GM23338 (cell line): Measurements from ENCODE around the gene FAM162A. TPM values are rescaled to one million over a fixed set of nuclear protein-coding genes. Genes with fewer than 3 reads are reported as not detected.

Source experiments
- ATAC-seq: fragments of 200-7000 bp; cut with Tn5 transposase; 3 replicates; pipeline ENCODE4 v1.9.1; 2020
- DNase-seq: peaks from one replicate; pipeline ENCODE4 v3.0.0-alpha.2; 2015; ENCODE audit warnings: low spot score
- H2AFZ ChIP-seq: fragments of 200-600 bp; sonication (generic); 2 replicates; pipeline ENCODE4 v1.8.0; 2016; ENCODE audit warnings: antibody characterized with exemption, mild to moderate bottlenecking, moderate library complexity
- H3F3A ChIP-seq: fragments of 200-600 bp; sonication (generic); replicated peaks from 2 replicates; pipeline ENCODE4 v1.8.0; 2017; ENCODE audit warnings: antibody characterized with exemption, mixed run types, low read depth
- H3K27ac ChIP-seq: fragments of 200-600 bp; sonication (generic); 2 replicates; pipeline ENCODE4 v1.6.1; 2016; ENCODE audit warnings: low read depth
- H3K27me3 ChIP-seq: fragments of 200-600 bp; sonication (generic); 2 replicates; pipeline ENCODE4 v1.8.0; 2016; ENCODE audit warnings: mild to moderate bottlenecking, mixed run types, moderate library complexity; ENCODE audit not compliant: insufficient read depth
- H3K36me3 ChIP-seq: fragments of 200-600 bp; sonication (generic); 2 replicates; pipeline ENCODE4 v1.8.0; 2016; ENCODE audit warnings: mild to moderate bottlenecking; ENCODE audit not compliant: insufficient read depth
- H3K4me1 ChIP-seq: fragments of 200-600 bp; sonication (generic); 2 replicates; pipeline ENCODE4 v1.8.0; 2016; ENCODE audit warnings: mild to moderate bottlenecking, moderate library complexity; ENCODE audit not compliant: insufficient read depth
- H3K4me2 ChIP-seq: fragments of 200-600 bp; sonication (generic); 2 replicates; pipeline ENCODE4 v1.7.1; 2017; ENCODE audit warnings: mixed run types
- H3K4me3 ChIP-seq: fragments of 200-600 bp; sonication (generic); 2 replicates; pipeline ENCODE4 v1.6.1; 2016; ENCODE audit warnings: mixed run types
- H3K79me2 ChIP-seq: fragments of 200-600 bp; sonication (generic); replicated peaks from 2 replicates; pipeline ENCODE4 v1.8.0; 2017; ENCODE audit warnings: mild to moderate bottlenecking; ENCODE audit not compliant: insufficient read depth
- H3K9me2 ChIP-seq: fragments of 200-600 bp; sonication (generic); 2 replicates; pipeline ENCODE4 v1.8.0; 2017; ENCODE audit not compliant: insufficient read depth
- H4K20me1 ChIP-seq: fragments of 200-600 bp; sonication (generic); replicated peaks from 2 replicates; pipeline ENCODE4 v1.8.0; 2017; ENCODE audit warnings: mild to moderate bottlenecking; ENCODE audit not compliant: insufficient read depth
- H3K27ac Mint-ChIP-seq: 2 replicates; pipeline ENCODE4 v1.8.0; 2020; ENCODE audit warnings: inconsistent platforms, mild to moderate bottlenecking, moderate library complexity, mixed read lengths
- H3K27me3 Mint-ChIP-seq: 3 replicates; pipeline ENCODE4 v1.8.0; 2022; ENCODE audit warnings: low read depth, mild to moderate bottlenecking, moderate library complexity, mixed read lengths, inconsistent platforms; ENCODE audit not compliant: insufficient read depth, poor library complexity
- H3K36me3 Mint-ChIP-seq: 3 replicates; pipeline ENCODE4 v1.8.0; 2021; ENCODE audit warnings: low read depth, mild to moderate bottlenecking, inconsistent platforms, moderate library complexity, mixed read lengths
- H3K4me1 Mint-ChIP-seq: 3 replicates; pipeline ENCODE4 v1.8.0; 2020; ENCODE audit warnings: mild to moderate bottlenecking, inconsistent platforms, mixed read lengths
- H3K4me3 Mint-ChIP-seq: 3 replicates; pipeline ENCODE4 v1.8.0; 2021; ENCODE audit warnings: moderate library complexity, mild to moderate bottlenecking, inconsistent platforms, mixed read lengths
- H3K9me3 Mint-ChIP-seq: 3 replicates; pipeline ENCODE4 v1.8.0; 2020; ENCODE audit warnings: moderate library complexity, mild to moderate bottlenecking, inconsistent platforms, mixed read lengths
- CREB1 ChIP-seq: fragments of 250-450 bp; sonication (Bioruptor Pico); IDR thresholded peaks from 2 replicates; pipeline ENCODE4 v1.5.0; 2020; ENCODE audit warnings: low read depth, mild to moderate bottlenecking, moderate library complexity
- ETS1 ChIP-seq: IDR thresholded peaks from 2 replicates; pipeline ENCODE4 v1.6.1; 2016; ENCODE audit warnings: antibody characterized with exemption
- EZH2phosphoT487 ChIP-seq: fragments of 200-600 bp; sonication (generic); IDR thresholded peaks from one replicate; pipeline ENCODE4 v1.8.1; 2018; ENCODE audit warnings: antibody characterized with exemption; ENCODE audit not compliant: unreplicated experiment
- JUNB ChIP-seq: IDR thresholded peaks from one replicate; pipeline ENCODE4 v1.6.1; 2016; ENCODE audit warnings: antibody characterized with exemption; ENCODE audit not compliant: unreplicated experiment
- NANOG ChIP-seq: IDR thresholded peaks from 2 replicates; pipeline ENCODE4 v1.6.1; 2016; ENCODE audit warnings: antibody characterized with exemption, borderline replicate concordance
- POLR2AphosphoS5 ChIP-seq: IDR thresholded peaks from 2 replicates; pipeline ENCODE4 v1.6.1; 2016; ENCODE audit warnings: antibody characterized with exemption, low read depth
- REST ChIP-seq: IDR thresholded peaks from one replicate; pipeline ENCODE4 v1.6.1; 2018; ENCODE audit warnings: antibody characterized with exemption; ENCODE audit not compliant: unreplicated experiment
- STAT1 ChIP-seq: IDR thresholded peaks from one replicate; pipeline ENCODE4 v1.6.1; 2016; ENCODE audit warnings: antibody characterized with exemption; ENCODE audit not compliant: unreplicated experiment
- ZNF331 ChIP-seq: fragments of 250-450 bp; sonication (Bioruptor Pico); IDR thresholded peaks from 2 replicates; pipeline ENCODE4 v1.5.0; 2020; ENCODE audit warnings: low read depth, mild to moderate bottlenecking, moderate library complexity
- polyA plus RNA-seq: library from polyadenylated mRNA; unstranded; fragments of >200 nt; fragmentation: Nextera tagmentation; extraction: Ambion mirVana; gene quantifications from 2 replicates; pipeline ENCODE4 v1.2.1, GENCODE V29; 2016
- total RNA-seq: library from RNA; depleted of rRNA; stranded (reverse); fragments of >200 nt; shearing (Covaris generic); gene quantifications from 2 replicates; pipeline ENCODE4 v1.2.3, GENCODE V29; 2014

The FAM162A gene
- total and polyA plus RNA-seq, 2 experiments from 2014 or later = 35.9 to 234 TPM

GRCh38 chr3:122396511-122396910 lies 12.5 kb downstream of the FAM162A start:
- H3K36me3 ChIP-seq = no peaks in the 10 kb centered on the region
- H3K4me1 Mint-ChIP-seq = peaks cover 6% of the 10 kb centered on the region
- H3K27me3 Mint-ChIP-seq = no peaks in the 10 kb centered on the region
- no peaks in the 10 kb centered on the region for H3K27me3 ChIP-seq
- no peaks in the 10 kb centered on the region for H3K36me3 Mint-ChIP-seq
- no peak overlapping the region for H3K27ac Mint-ChIP-seq
- H3K4me2 ChIP-seq = no peak overlapping the region
- H3K9me3 Mint-ChIP-seq = no peaks in the 10 kb centered on the region; the same call in 1 of the 3 replicates
- H3K4me1 ChIP-seq = peaks cover 5% of the 10 kb centered on the region; the same call in 1 of the 2 replicates
- no peak overlapping the region for H3K27ac ChIP-seq
- no peaks in the 10 kb centered on the region for H3F3A ChIP-seq
- H3K4me3 Mint-ChIP-seq = no peak overlapping the region
- H3K4me3 ChIP-seq = no peak overlapping the region
- H2AFZ ChIP-seq = no peak overlapping the region
- no peaks in the 10 kb centered on the region for H3K9me2 ChIP-seq
- no peaks in the 10 kb centered on the region for H4K20me1 ChIP-seq
- H3K79me2 ChIP-seq = peaks cover 4% of the 10 kb centered on the region; the same call in 1 of the 2 replicates
- TF ChIP-seq POLR2AphosphoS5 (no peak), CREB1 (CRISPR knock-in tag) (no peak), EZH2phosphoT487 (no peak), JUNB (no peak)
- ATAC-seq (no peak), DNase-seq (no peak)

DNA sequence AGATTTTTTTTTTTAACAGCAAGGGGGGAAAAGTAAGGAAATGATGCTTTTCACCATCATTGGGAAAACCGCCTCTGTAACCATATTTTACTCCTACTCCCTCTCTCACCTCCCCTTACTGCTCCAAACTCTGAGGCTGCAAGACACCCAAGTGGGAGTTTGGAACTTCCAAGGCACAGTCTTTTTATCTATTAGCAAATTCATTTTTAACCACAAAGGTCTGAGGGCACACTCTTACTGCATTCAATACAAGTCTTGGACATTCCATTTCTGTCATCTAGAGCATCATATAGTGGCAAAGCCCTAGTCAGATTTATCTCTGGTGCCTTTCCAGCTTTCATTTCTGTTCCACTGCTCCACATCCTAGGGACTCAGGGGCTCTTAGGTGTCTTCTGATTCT lies 13.2 kb downstream of the FAM162A start:
- Histone ChIP-seq H3K27ac (no peak overlapping the region), H3K9me2 (no peaks in the 10 kb centered on the region), H3K27me3 (no peaks in the 10 kb centered on the region), H3K79me2 (0 out of 2 replicates have a peak, but pooled peaks cover 4% of the 10 kb centered on the region), H3F3A (no peaks in the 10 kb centered on the region), H2AFZ (no peak overlapping the region), H3K4me3 (no peak overlapping the region), H4K20me1 (no peaks in the 10 kb centered on the region), H3K4me1 (peaks cover 5% of the 10 kb centered on the region; the same call in 1 of the 2 replicates), H3K4me2 (no peak overlapping the region), H3K36me3 (no peaks in the 10 kb centered on the region)
- Mint-ChIP-seq H3K4me1 (peaks cover 6% of the 10 kb centered on the region), H3K27ac (no peak overlapping the region), H3K27me3 (no peaks in the 10 kb centered on the region), H3K36me3 (no peaks in the 10 kb centered on the region), H3K4me3 (no peak overlapping the region), H3K9me3 (no peaks in the 10 kb centered on the region; the same call in 1 of the 3 replicates)
- DNase-seq (no peak), ATAC-seq (no peak)
- no peak for TF ChIP-seq STAT1
- no peak for TF ChIP-seq REST
- no peak for TF ChIP-seq ZNF331
- TF ChIP-seq NANOG = no peak
- TF ChIP-seq JUNB = no peak
- no peak for TF ChIP-seq ETS1
